Astrocyte of the spinal cord (primary cell): ENCODE results near the gene PER1.
"Not testable (repeated sequence)": the region's sequence is repeated elsewhere in the genome, so short reads cannot be mapped to it uniquely, and the experiment has no call there.

Source experiments
- DNase-seq: peaks from one replicate; pipeline ENCODE4 v3.0.0; 2011; ENCODE audit warnings: low read depth, low spot score
- H3K4me3 ChIP-seq: 2 replicates; pipeline ENCODE4 v1.5.1; 2011; ENCODE audit warnings: low read depth, mild to moderate bottlenecking, low read length, moderate library complexity
- CTCF ChIP-seq: IDR thresholded peaks from 2 replicates; pipeline ENCODE4 v1.5.1; 2012; ENCODE audit warnings: low read depth, mild to moderate bottlenecking, low read length, inconsistent platforms
- in situ Hi-C: cut with HindIII; loops from 2 replicates; pipeline ENCODE4 v1.10.0; 2017; ENCODE audit warnings: low sequenced_read_pairs

Gene PER1

GRCh38 chr17:8110907-8111306 lies 41.3 kb downstream of the PER1 start:
- in situ Hi-C loops: loop anchor here (10.0 kb wide), 1 partner anchor 56 kb away; no protein-coding TSS in a partner anchor
- no peak for DNase-seq
- no peak overlapping the region for H3K4me3 ChIP-seq
- no peak for TF ChIP-seq CTCF

- in situ Hi-C loops: loop anchor here (10.0 kb wide), 1 partner anchor 56 kb away; no protein-coding TSS in a partner anchor
- TF ChIP-seq CTCF: no peak
- DNase-seq: no peak
- H3K4me3 ChIP-seq: no peak overlapping the region
Measured at GRCh38 chr17:8110456-8110804, 41.8 kb downstream of the PER1 start.

GRCh38 chr17:8109661-8110455 lies 42.3 kb downstream of the PER1 start:
- in situ Hi-C loops: loop anchor here (10.0 kb wide), 1 partner anchor 55 kb away; no protein-coding TSS in a partner anchor
- H3K4me3 ChIP-seq: no peak overlapping the region
- TF ChIP-seq CTCF: peak; percentile 78
- DNase-seq: no peak

GRCh38 chr17:8108972-8109660 lies 43.1 kb downstream of the PER1 start:
- no peak for DNase-seq

GRCh38 chr17:8106980-8107379 lies 45.2 kb downstream of the PER1 start:
- in situ Hi-C loops, DNase-seq, H3K4me3 ChIP-seq: not testable (repeated sequence)

More at GRCh38 chr17:8108972-8109660, 43.1 kb downstream of the PER1 start:
- H3K4me3 ChIP-seq: no peak overlapping the region
- in situ Hi-C loops: no loop called here
- no peak for TF ChIP-seq CTCF

GRCh38 chr17:8105957-8106398 lies 46.2 kb downstream of the PER1 start:
- H3K4me3 ChIP-seq: no peak overlapping the region
- DNase-seq: no peak
- TF ChIP-seq CTCF: no peak
- in situ Hi-C loops: no loop called here

GRCh38 chr17:8104911-8105310 lies 47.3 kb downstream of the PER1 start:
- no peak for TF ChIP-seq CTCF
- DNase-seq: no peak
- in situ Hi-C loops: no loop called here
- no peak overlapping the region for H3K4me3 ChIP-seq
